ENCODE data around the gene EFCAB9. TPM values are rescaled to one million over a fixed set of nuclear protein-coding genes. Genes with fewer than 3 reads are reported as not detected.
"Not testable (repeated sequence)": the region's sequence is repeated elsewhere in the genome, so short reads cannot be mapped to it uniquely, and the experiment has no call there.

EFCAB9 gene
- total RNA-seq, 4 donors from 2014 or later, result not detected

DNA sequence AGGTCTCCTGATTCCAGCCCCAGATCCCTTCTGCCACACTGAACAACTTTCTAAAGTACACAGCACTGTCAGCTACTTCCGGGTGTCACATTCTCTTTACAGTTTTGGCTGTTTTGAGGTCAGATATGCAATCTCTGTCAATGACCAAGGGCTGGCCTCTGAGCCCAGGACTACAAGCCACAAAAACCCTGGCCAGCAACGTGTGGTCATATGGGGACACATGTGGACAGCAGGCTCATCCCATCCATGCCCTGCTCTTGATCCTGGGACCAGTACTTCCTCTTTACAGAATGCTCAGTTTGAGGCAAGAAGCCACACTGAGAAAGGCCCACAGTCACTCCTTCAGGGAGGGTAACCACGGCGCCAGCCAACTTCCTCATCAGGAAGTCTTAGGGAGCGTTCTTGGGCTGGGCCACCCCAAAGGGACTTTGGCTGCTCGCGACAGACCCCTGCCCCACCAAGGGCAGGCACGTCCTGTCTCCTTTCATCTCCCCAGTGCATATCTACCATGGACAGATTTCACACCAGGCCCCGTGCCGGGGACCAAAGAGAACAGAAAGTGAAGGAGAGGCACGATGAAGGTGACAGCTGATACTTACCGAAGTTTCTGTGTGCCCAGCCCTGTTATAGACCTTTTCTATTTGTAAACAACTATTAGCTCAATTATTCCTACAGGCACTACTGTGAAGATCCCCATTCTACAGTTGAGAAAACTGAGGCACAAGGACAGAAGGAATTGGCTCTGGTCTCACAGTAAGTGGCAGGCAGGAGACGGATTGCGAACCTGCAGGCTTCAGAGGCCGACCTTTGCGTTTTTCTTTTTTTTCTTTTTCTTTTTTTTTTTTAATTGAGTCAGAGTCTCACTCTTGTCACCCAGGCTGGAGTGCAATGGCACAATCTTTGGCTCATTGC, 43.2 kb upstream of the EFCAB9 start:
- TF ChIP-seq, protein P1, sequence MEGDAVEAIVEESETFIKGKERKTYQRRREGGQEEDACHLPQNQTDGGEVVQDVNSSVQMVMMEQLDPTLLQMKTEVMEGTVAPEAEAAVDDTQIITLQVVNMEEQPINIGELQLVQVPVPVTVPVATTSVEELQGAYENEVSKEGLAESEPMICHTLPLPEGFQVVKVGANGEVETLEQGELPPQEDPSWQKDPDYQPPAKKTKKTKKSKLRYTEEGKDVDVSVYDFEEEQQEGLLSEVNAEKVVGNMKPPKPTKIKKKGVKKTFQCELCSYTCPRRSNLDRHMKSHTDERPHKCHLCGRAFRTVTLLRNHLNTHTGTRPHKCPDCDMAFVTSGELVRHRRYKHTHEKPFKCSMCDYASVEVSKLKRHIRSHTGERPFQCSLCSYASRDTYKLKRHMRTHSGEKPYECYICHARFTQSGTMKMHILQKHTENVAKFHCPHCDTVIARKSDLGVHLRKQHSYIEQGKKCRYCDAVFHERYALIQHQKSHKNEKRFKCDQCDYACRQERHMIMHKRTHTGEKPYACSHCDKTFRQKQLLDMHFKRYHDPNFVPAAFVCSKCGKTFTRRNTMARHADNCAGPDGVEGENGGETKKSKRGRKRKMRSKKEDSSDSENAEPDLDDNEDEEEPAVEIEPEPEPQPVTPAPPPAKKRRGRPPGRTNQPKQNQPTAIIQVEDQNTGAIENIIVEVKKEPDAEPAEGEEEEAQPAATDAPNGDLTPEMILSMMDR (IDR thresholded peaks at IDR 0.05), result no peak
- no peak for TF ChIP-seq POLR2A (IDR thresholded peaks at IDR 0.05)
- Histone ChIP-seq H3K4me3 (replicated peaks in 1 of 3) (no peak overlapping the region), H3K9me3 (no peaks in the 10 kb centered on the region), H3K27me3 (no peaks in the 10 kb centered on the region), H3K27ac (no peak overlapping the region), H3K4me1 (no peaks in the 10 kb centered on the region), H3K36me3 (no peaks in the 10 kb centered on the region)
- DNase-seq, result peak in 1 of 2 donors; percentile 17
- intact Hi-C loops (cut with DNase I), result no loop called here
- 78 to 84% methylated on average over 16 of the region's 16 CpGs for WGBS, 2 donors

DNA sequence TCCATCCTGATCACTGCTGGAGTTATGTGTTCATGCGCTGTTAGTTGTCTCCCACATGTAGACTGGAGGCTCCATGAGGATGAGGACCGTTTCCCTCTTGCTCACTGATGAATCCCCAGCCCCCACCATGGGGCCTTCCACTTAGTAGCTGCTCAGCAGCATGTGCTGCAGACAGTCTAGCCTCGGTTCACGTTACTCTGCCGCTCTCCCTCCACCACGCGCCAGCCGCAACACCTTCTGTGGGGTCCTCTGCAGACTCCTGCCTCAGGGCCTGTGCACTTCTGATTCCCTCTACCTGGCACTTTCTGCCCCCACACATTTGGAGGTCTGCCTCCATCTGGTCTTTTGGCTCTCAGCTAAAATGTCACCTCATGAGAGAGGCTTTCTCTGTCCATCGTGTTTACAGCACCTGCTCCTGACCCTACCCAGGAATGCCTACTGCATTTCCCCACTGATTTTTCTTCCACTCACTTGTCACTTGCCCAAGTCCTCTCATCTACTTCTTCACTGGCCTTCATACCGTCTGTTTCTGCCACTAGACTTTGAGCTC, 42.2 kb upstream of the EFCAB9 start:
- intact Hi-C loops (cut with DNase I), result no loop called here
- TF ChIP-seq, protein P1 (IDR thresholded peaks at IDR 0.05), result no peak
- TF ChIP-seq POLR2A (IDR thresholded peaks at IDR 0.05), result no peak
- no peak for DNase-seq
- no peaks in the 10 kb centered on the region for H3K36me3 ChIP-seq
- 91 to 92% methylated on average over 10 of the region's 10 CpGs for WGBS, 2 donors
- no peaks in the 10 kb centered on the region for H3K27me3 ChIP-seq
- H3K27ac ChIP-seq, result no peak overlapping the region
- no peaks in the 10 kb centered on the region for H3K4me1 ChIP-seq
- no peaks in the 10 kb centered on the region for H3K9me3 ChIP-seq
- H3K4me3 ChIP-seq (replicated peaks in 1 of 3), result no peak overlapping the region

DNA sequence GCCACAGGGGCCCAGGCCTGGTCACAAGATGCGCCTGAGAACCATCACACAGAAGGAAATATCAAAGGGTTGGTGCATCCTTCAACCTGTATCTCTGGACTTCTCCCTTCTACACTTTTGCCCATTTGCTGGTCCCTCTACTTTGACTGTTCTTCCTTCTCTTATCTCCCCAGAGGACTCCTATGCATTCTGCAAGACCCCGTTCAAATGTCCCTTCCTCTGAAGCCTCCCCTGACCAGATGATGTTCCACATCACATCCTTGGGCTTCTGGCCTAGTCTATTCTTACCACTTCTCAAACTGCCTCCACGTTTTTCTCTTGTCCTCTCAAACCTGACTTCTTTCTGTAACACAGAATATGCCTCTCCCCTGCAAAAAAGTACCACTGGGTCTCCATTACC, 40.3 kb upstream of the EFCAB9 start:
- H3K9me3 ChIP-seq, result no peaks in the 10 kb centered on the region
- no peaks in the 10 kb centered on the region for H3K4me1 ChIP-seq
- no peaks in the 10 kb centered on the region for H3K27me3 ChIP-seq
- intact Hi-C loops (cut with DNase I), result no loop called here
- no peak for TF ChIP-seq POLR2A (IDR thresholded peaks at IDR 0.05)
- TF ChIP-seq, protein P1 (IDR thresholded peaks at IDR 0.05), result no peak
- H3K27ac ChIP-seq, result no peak overlapping the region
- H3K36me3 ChIP-seq, result no peaks in the 10 kb centered on the region
- DNase-seq, result no peak
- no peak overlapping the region for H3K4me3 ChIP-seq (replicated peaks in 1 of 3)
- WGBS, 2 donors, result 95% methylated on average over 3 of the region's 3 CpGs

DNA sequence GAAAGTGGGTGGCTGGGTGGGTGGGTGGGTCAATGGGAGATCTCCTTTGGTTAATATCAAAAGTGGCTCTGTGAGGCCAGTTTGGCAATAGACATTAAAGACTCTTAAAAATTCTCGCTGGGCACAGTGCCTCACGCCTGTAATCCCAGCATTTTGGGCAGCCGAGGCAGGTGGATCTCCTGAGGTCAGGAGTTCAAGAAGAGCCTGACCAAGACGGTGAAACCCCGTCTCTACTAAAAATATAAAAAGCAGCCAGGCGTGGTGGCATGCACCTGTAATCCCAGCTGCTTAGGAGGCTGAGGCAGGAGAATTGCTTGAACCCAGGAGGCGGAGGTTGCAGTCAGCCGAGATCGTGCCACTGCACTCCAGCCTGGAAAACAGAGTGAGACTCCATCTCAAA, 38.9 kb upstream of the EFCAB9 start:
- 90 to 93% methylated on average over 9 of the region's 9 CpGs for WGBS, 2 donors
- H3K4me1 ChIP-seq; DNase-seq; H3K27me3 ChIP-seq; H3K4me3 ChIP-seq (replicated peaks in 1 of 3); intact Hi-C loops (cut with DNase I); H3K9me3 ChIP-seq; H3K36me3 ChIP-seq; H3K27ac ChIP-seq: not testable (repeated sequence)

DNA sequence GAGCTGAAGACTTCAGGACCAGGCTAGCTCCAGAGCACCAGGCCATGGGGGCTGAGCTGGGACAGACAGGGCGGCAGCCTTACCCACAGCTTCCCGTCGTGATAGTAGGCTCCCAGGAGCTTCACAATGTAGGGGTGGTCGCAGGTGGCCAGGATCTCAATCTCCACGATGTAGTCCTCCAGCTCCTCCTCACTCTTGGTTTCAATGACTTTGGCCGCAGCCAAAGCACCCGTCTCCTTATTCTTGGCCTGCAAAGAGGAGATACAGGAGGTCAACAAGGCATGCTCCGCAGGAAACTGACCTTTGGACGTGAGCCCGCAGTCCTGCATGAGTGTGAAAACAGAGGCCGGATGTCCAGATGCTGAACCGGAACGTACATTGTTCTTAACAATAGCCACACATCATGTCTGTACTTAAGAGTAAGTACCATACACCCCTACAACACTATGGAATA, 37.4 kb upstream of the EFCAB9 start:
- intact Hi-C loops (cut with DNase I), result no loop called here
- H3K4me1 ChIP-seq, result no peaks in the 10 kb centered on the region

More for the DNA sequence above, 37.4 kb upstream of the EFCAB9 start:
- 80% methylated on average over 13 of the region's 13 CpGs for WGBS, 2 donors
- TF ChIP-seq, protein P1 (IDR thresholded peaks at IDR 0.05), result no peak
- no peak for TF ChIP-seq POLR2A (IDR thresholded peaks at IDR 0.05)
- Histone ChIP-seq H3K27ac (no peak overlapping the region), H3K36me3 (no peaks in the 10 kb centered on the region), H3K9me3 (no peaks in the 10 kb centered on the region), H3K4me3 (replicated peaks in 1 of 3) (no peak overlapping the region), H3K27me3 (no peaks in the 10 kb centered on the region)
- no peak for DNase-seq

Data from thyroid gland (tissue), 4 donors.